K562 (cell line): Measurements from ENCODE around the gene MYADML2. TPM values are rescaled to one million over a fixed set of nuclear protein-coding genes. Genes with fewer than 3 reads are reported as not detected.

ENCODE experiments used
- ATAC-seq: fragments of 200-7000 bp; cut with Tn5 transposase; 3 replicates; pipeline ENCODE4 v1.9.1; 2020; ENCODE audit warnings: moderate library complexity
- BruUV-seq: library from RNA; stranded (reverse); fragments of 400-500 nt; replicated peaks from 2 replicates; lab custom pipeline; 2021; lab: Mats Ljungman, UMichigan
- CTCF ChIA-PET: fragments of 300-600 bp; formaldehyde crosslinking; extraction: SDS; loops from one replicate; lab custom pipeline; 2021; ENCODE audit warnings: low intra/inter-chr PET ratio; lab: Yijun Ruan, JAX
- POLR2A ChIA-PET: fragments of 300-600, 350-650 bp; sonication (Branson Sonifier 250); formaldehyde crosslinking; extraction: SDS; loops from one replicate; lab custom pipeline; 2021; ENCODE audit warnings: antibody characterized with exemption, inconsistent platforms; lab: Yijun Ruan, JAX
- DNase-seq, 4 experiments: peaks; one replicate each; pipeline versions ENCODE4 v3.0.0 to v3.0.0-alpha.2; 2011 to 2018; ENCODE audit warnings: low spot score in 3 of 4, mixed read lengths in 3 of 4; ENCODE audit errors: extremely low read depth in 1 of 4
- FAIRE-seq: peaks from 2 replicates; lab custom pipeline; 2011; peaks lifted over from hg19 to GRCh38; lab: Jason Lieb, UNC
- H2AFZ ChIP-seq: 2 replicates; pipeline ENCODE4 v1.6.0; 2011; ENCODE audit warnings: low read depth, low read length, control low read depth, inconsistent platforms
- H3K27ac ChIP-seq: fragments of 200-600 bp; 3 replicates; pipeline ENCODE4 v1.8.0; 2011; ENCODE audit warnings: low read depth, mild to moderate bottlenecking, control low read depth, inconsistent platforms, low read length, moderate library complexity, mixed read lengths; ENCODE audit errors: extremely low read depth
- H3K27me3 ChIP-seq, 2 experiments: fragments of 300-600 bp in 1 of 2; 2 replicates in 1 of 2; 3 replicates in 1 of 2; pipeline versions ENCODE4 v1.6.0 to v1.8.0; 2011; ENCODE audit warnings: inconsistent platforms in 2 of 2, low read length in 2 of 2, mild to moderate bottlenecking in 1 of 2, mixed read lengths in 1 of 2, moderate library complexity in 1 of 2; ENCODE audit not compliant: control insufficient read depth in 2 of 2, insufficient read depth in 2 of 2
- H3K36me3 ChIP-seq: fragments of 300-600 bp; 3 replicates; pipeline ENCODE4 v1.8.0; 2011; ENCODE audit warnings: mild to moderate bottlenecking, low read length, inconsistent platforms; ENCODE audit not compliant: control insufficient read depth, insufficient read depth
- H3K4me1 ChIP-seq, 2 experiments: fragments of 200-600 bp in 1 of 2; replicated peaks in 1 of 2; 2 replicates in 1 of 2; 3 replicates in 1 of 2; pipeline versions ENCODE4 v1.5.1 to v1.8.0; 2011; ENCODE audit warnings: inconsistent platforms in 2 of 2, low read length in 2 of 2, mild to moderate bottlenecking in 1 of 2, mixed read lengths in 1 of 2, moderate library complexity in 1 of 2; ENCODE audit not compliant: control insufficient read depth in 2 of 2, insufficient read depth in 2 of 2
- H3K4me2 ChIP-seq: 2 replicates; pipeline ENCODE4 v1.6.1; 2011; ENCODE audit warnings: low read length, control low read depth, inconsistent platforms, mixed read lengths; ENCODE audit not compliant: insufficient read depth
- H3K4me3 ChIP-seq: fragments of 200-600 bp; sonication (generic), shearing (Covaris generic); 2 replicates; pipeline ENCODE4 v1.5.1; 2016; ENCODE audit warnings: control low read depth, inconsistent platforms
- H3K79me2 ChIP-seq: fragments of 200-600 bp; 3 replicates; pipeline ENCODE4 v1.8.0; 2011; ENCODE audit warnings: low read length, inconsistent platforms; ENCODE audit not compliant: control insufficient read depth, insufficient read depth
- H3K9ac ChIP-seq, 2 experiments: 2 replicates each; pipeline versions ENCODE4 v1.6.0 to v1.6.1; 2011; ENCODE audit warnings: low read depth in 2 of 2, low read length in 2 of 2, control low read depth in 1 of 2, inconsistent platforms in 1 of 2, mild to moderate bottlenecking in 1 of 2, mixed read lengths in 1 of 2; ENCODE audit not compliant: insufficient read depth in 1 of 2
- H3K9me1 ChIP-seq: one replicate; pipeline ENCODE4 v1.6.0; 2011; ENCODE audit warnings: inconsistent platforms, mild to moderate bottlenecking, low read length, moderate library complexity; ENCODE audit not compliant: control insufficient read depth, insufficient read depth
- H3K9me3 ChIP-seq: replicated peaks from 2 replicates; pipeline ENCODE4 v1.5.1; 2011; ENCODE audit warnings: low read depth, low read length, inconsistent platforms; ENCODE audit not compliant: control insufficient read depth, insufficient read depth
- H4K20me1 ChIP-seq: replicated peaks from 2 replicates; pipeline ENCODE4 v1.6.1; 2011; ENCODE audit warnings: low read length, inconsistent platforms, mixed read lengths; ENCODE audit not compliant: control insufficient read depth, insufficient read depth
- ARID2 ChIP-seq: fragments of 450-650 bp; IDR thresholded peaks from 2 replicates; pipeline ENCODE4 v1.6.1; 2017; ENCODE audit warnings: antibody characterized with exemption, mild to moderate bottlenecking
- C11orf30 ChIP-seq: fragments of 450-650 bp; IDR thresholded peaks from 2 replicates; pipeline ENCODE4 v1.6.1; 2016; ENCODE audit warnings: low read depth, mild to moderate bottlenecking
- DMBX1 ChIP-seq: fragments of 250-450 bp; sonication (Bioruptor Pico); IDR thresholded peaks from 2 replicates; pipeline ENCODE4 v1.8.0; 2022; ENCODE audit warnings: inconsistent platforms, mild to moderate bottlenecking, moderate library complexity, borderline replicate concordance
- ETV1 ChIP-seq: fragments of 450-650 bp; conservative IDR thresholded peaks from 2 replicates; pipeline ENCODE4 v1.6.1; 2016; ENCODE audit warnings: missing genetic modification characterization, control low read depth, low read depth, missing compliant biosample characterization
- HDAC1 ChIP-seq, 2 experiments: fragments of 450-650 bp; IDR thresholded peaks; 2 replicates each; pipeline ENCODE4 v1.6.1; 2016 to 2017; ENCODE audit warnings: inconsistent platforms in 1 of 2, mild to moderate bottlenecking in 1 of 2, moderate library complexity in 1 of 2
- MCM7 ChIP-seq, 2 experiments: fragments of 450-650 bp; IDR thresholded peaks; 2 replicates each; pipeline ENCODE4 v1.6.1; 2016 to 2018
- POLR2AphosphoS2 ChIP-seq: IDR thresholded peaks from 2 replicates; pipeline ENCODE4 v1.6.1; 2012; ENCODE audit warnings: low read length, improper control_type of control experiment
- PRDM10 ChIP-seq: fragments of 450-650 bp; IDR thresholded peaks from 2 replicates; pipeline ENCODE4 v1.6.1; 2018; ENCODE audit not compliant: partially characterized antibody
- RBM34 ChIP-seq: fragments of 200-400 bp; formaldehyde crosslinking; IDR thresholded peaks from 2 replicates; pipeline ENCODE4 v1.6.1; 2018; ENCODE audit warnings: low read length, borderline replicate concordance; ENCODE audit not compliant: insufficient read depth
- ZBTB43 ChIP-seq: sonication (generic); formaldehyde crosslinking; IDR thresholded peaks from 2 replicates; pipeline ENCODE4 v1.8.0; 2023; ENCODE audit warnings: mild to moderate bottlenecking, missing genetic modification reagents
- ZNF282 ChIP-seq: sonication (generic); formaldehyde crosslinking; IDR thresholded peaks from 2 replicates; pipeline ENCODE4 v1.8.1; 2023; ENCODE audit warnings: missing genetic modification reagents
- ZNF449 ChIP-seq: fragments of 250-450 bp; sonication (Bioruptor Pico); IDR thresholded peaks from 2 replicates; pipeline ENCODE4 v1.8.0; 2022; ENCODE audit warnings: moderate library complexity, mild to moderate bottlenecking, inconsistent platforms
- ZNF583 ChIP-seq: fragments of 250-450 bp; sonication (Bioruptor Pico); IDR thresholded peaks from 2 replicates; pipeline ENCODE4 v1.4.0; 2020
- ZNF707 ChIP-seq: fragments of 250-450 bp; sonication (Bioruptor Pico); conservative IDR thresholded peaks from 2 replicates; pipeline ENCODE4 v1.8.0; 2022; ENCODE audit warnings: inconsistent platforms, mild to moderate bottlenecking, moderate library complexity
- WGBS: fragments of 100-300 bp; shearing (Covaris generic); methylation state at CpG from one replicate; pipeline ENCODE4 v1.1.6; 2016; ENCODE audit warnings: low coverage, mixed read lengths; ENCODE audit not compliant: insufficient coverage; ENCODE audit errors: missing lambda C conversion rate; 5-methylcytosine and 5-hydroxymethylcytosine counted together
- in situ Hi-C: fragments of 300-500 bp; cut with MboI; formaldehyde crosslinking; loops from 4 replicates; pipeline ENCODE4 v1.15.0; 2018; ENCODE audit warnings: inconsistent platforms, mixed read lengths
- intact Hi-C: fragments of 100-400 bp; cut with micrococcal nuclease; formaldehyde crosslinking; loops from 2 replicates; pipeline ENCODE4 v1.14.2; 2022
- polyA plus RNA-seq, 8 experiments: library from polyadenylated mRNA; depleted of rRNA in 4 of 8; stranded (reverse) in 5 of 8; unstranded in 3 of 8; fragments of >200 nt; fragmentation: Nextera tagmentation in 2 of 8; fragmentation: Illumina TruSeq in 1 of 8; extraction: Ambion mirVana in 2 of 8; extraction: Trizol in 1 of 8; gene quantifications; 2 replicates each; pipeline versions ENCODE4 v1.2.1 to v1.2.3, GENCODE V29; 2011 to 2014; ENCODE audit warnings: inconsistent platforms in 1 of 8, missing spikeins in 1 of 8
- total RNA-seq, 7 experiments: library from RNA; depleted of rRNA in 6 of 7; stranded (reverse); fragments of >200 nt in 6 of 7; fragmentation: Illumina TruSeq in 2 of 7; extraction: Trizol in 2 of 7; gene quantifications; 2 replicates each; pipeline versions ENCODE4 v1.2.1 to v1.2.3, GENCODE V29; 2011 to 2021; ENCODE audit warnings: low replicate concordance in 1 of 7

Gene MYADML2
- total and polyA plus RNA-seq, 9 of the 15 experiments (the other 6 are each of a cell fraction or from before 2014, with no cell fraction given): not detected

- peak; percentile 73 for TF ChIP-seq ETV1
- TF ChIP-seq ARID2: no peak
- peak in 1 of 2 experiments; percentile 62; a peak in 1 of 4 replicates for TF ChIP-seq HDAC1 (IDR thresholded peaks at IDR 0.05)
Measured at GRCh38 chr17:81909966-81910839, 36.8 kb downstream of the MYADML2 start (continued).

DNA sequence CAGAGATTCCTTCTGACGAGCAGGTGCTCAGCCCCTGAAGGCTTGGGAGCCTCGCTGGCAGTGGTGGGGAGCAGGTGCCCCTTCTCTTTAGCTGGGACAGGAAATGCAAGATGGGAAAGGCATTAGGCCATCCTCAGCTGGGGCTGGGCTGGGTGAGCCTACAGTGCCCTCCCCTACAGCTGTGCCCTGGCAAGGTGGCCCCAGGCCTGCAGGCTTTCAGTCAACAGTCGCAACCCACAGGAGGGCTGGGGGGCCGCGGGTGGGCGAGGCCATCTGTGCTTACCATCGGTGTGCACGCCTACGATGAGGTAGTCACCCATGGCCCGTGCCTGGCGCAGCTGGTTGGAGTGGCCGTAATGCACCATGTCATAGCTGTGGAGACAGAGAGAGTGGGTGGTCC is 37.8 kb downstream of the MYADML2 start:
- Histone ChIP-seq H2AFZ (no peak overlapping the region), H4K20me1 (peaks cover 14% of the 10 kb centered on the region), H3K27ac (peak overlapping the region; percentile 78), H3K36me3 (peaks cover 84% of the 10 kb centered on the region; the same call in 2 of the 3 replicates), H3K4me1 (peaks cover 31 to 95% of the 10 kb centered on the region in 2 experiments), H3K9ac (peak overlapping the region in 1 of 2 experiments; percentile 99; a peak in 2 of 4 replicates), H3K9me3 (no peaks in the 10 kb centered on the region), H3K27me3 (no peaks in the 10 kb centered on the region), H3K4me2 (no peak overlapping the region), H3K4me3 (no peak overlapping the region), H3K79me2 (peaks cover 24% of the 10 kb centered on the region), H3K9me1 (peaks cover 6% of the 10 kb centered on the region)
- ATAC-seq: no peak
- in situ Hi-C loops (no loop called here), intact Hi-C loops (no loop called here)
- POLR2A ChIA-PET: interaction anchor here (0.7 to 5.4 kb wide), 4 partner anchors 14 to 274 kb away, joined by 3 to 46 read pairs (median 4); no protein-coding TSS in a partner anchor
- no peak for DNase-seq
- FAIRE-seq: no peak
- 92% methylated on average over 12 of the region's 12 CpGs for WGBS
- no TSS peak for BruUV-seq
- CTCF ChIA-PET: no interaction called here
- TF ChIP-seq DMBX1 (CRISPR knock-in tag) (no peak), ZNF583 (CRISPR knock-in tag) (no peak), ZNF707 (CRISPR knock-in tag) (no peak), MCM7 (IDR thresholded peaks at IDR 0.05) (no peak), POLR2AphosphoS2 (no peak), ZNF282 (CRISPR knock-in tag) (no peak), RBM34 (no peak), C11orf30 (no peak), PRDM10 (no peak), ZBTB43 (CRISPR knock-in tag) (no peak), ZNF449 (CRISPR knock-in tag) (no peak)
